ENCODE results near the gene FUCA1.

FUCA1 gene

GRCh38 chr1:23895993-23896392 lies 27.9 kb upstream of the FUCA1 start:
- DNase-seq (ENCODE audit: extremely low read depth, low read depth): no peak
- TF ChIP-seq CTCF (IDR thresholded peaks at IDR 0.05; ENCODE audit: low read depth, low read length): no peak

- DNase-seq (ENCODE audit: extremely low read depth, low read depth): no peak
- no peak for TF ChIP-seq CTCF (IDR thresholded peaks at IDR 0.05; ENCODE audit: low read depth, low read length)
Observed at GRCh38 chr1:23895082-23895481, 27.0 kb upstream of the FUCA1 start.

- TF ChIP-seq CTCF (IDR thresholded peaks at IDR 0.05; ENCODE audit: low read depth, low read length): no peak
- DNase-seq (ENCODE audit: extremely low read depth, low read depth): no peak
Observed at GRCh38 chr1:23889074-23889473, 21.0 kb upstream of the FUCA1 start.

GRCh38 chr1:23885222-23885621 lies 17.1 kb upstream of the FUCA1 start:
- no peak for TF ChIP-seq CTCF (IDR thresholded peaks at IDR 0.05; ENCODE audit: low read depth, low read length)
- DNase-seq (ENCODE audit: extremely low read depth, low read depth): no peak

GRCh38 chr1:23882746-23883145 lies 14.7 kb upstream of the FUCA1 start:
- no peak for DNase-seq (ENCODE audit: extremely low read depth, low read depth)

GRCh38 chr1:23879809-23880208 lies 11.7 kb upstream of the FUCA1 start:
- no peak for TF ChIP-seq CTCF (IDR thresholded peaks at IDR 0.05; ENCODE audit: low read depth, low read length)
- DNase-seq (ENCODE audit: extremely low read depth, low read depth): no peak

More at GRCh38 chr1:23882746-23883145, 14.7 kb upstream of the FUCA1 start:
- TF ChIP-seq CTCF (IDR thresholded peaks at IDR 0.05; ENCODE audit: low read depth, low read length): no peak

GRCh38 chr1:23878668-23879067 lies 10.6 kb upstream of the FUCA1 start:
- DNase-seq (ENCODE audit: extremely low read depth, low read depth): no peak

More at GRCh38 chr1:23878668-23879067, 10.6 kb upstream of the FUCA1 start:
- no peak for TF ChIP-seq CTCF (IDR thresholded peaks at IDR 0.05; ENCODE audit: low read depth, low read length)

Measured in AG09319 (cell line).